Endothelial cell (in vitro differentiated cells): ENCODE results near the gene MTHFD2. TPM values are rescaled to one million over a fixed set of nuclear protein-coding genes. Genes with fewer than 3 reads are reported as not detected.

Experiments used
- DNase-seq: peaks from one replicate; pipeline ENCODE4 v3.0.0; 2021; ENCODE audit warnings: low spot score
- H3K27ac Mint-ChIP-seq: one replicate; pipeline ENCODE4 v1.8.0; 2021; ENCODE audit warnings: mixed read lengths, inconsistent platforms; ENCODE audit not compliant: unreplicated experiment
- H3K27me3 Mint-ChIP-seq: one replicate; pipeline ENCODE4 v1.8.0; 2021; ENCODE audit warnings: mild to moderate bottlenecking, moderate library complexity, mixed read lengths, inconsistent platforms; ENCODE audit not compliant: unreplicated experiment
- H3K36me3 Mint-ChIP-seq: one replicate; pipeline ENCODE4 v1.8.0; 2021; ENCODE audit warnings: mild to moderate bottlenecking, low read depth, mixed read lengths, inconsistent platforms; ENCODE audit not compliant: unreplicated experiment
- H3K4me1 Mint-ChIP-seq: one replicate; pipeline ENCODE4 v1.8.0; 2021; ENCODE audit warnings: mild to moderate bottlenecking, mixed read lengths, inconsistent platforms; ENCODE audit not compliant: unreplicated experiment
- H3K4me3 Mint-ChIP-seq: one replicate; pipeline ENCODE4 v1.8.0; 2021; ENCODE audit warnings: mild to moderate bottlenecking, mixed read lengths, inconsistent platforms; ENCODE audit not compliant: unreplicated experiment
- H3K9me3 Mint-ChIP-seq: one replicate; pipeline ENCODE4 v1.8.0; 2021; ENCODE audit warnings: mixed read lengths, inconsistent platforms; ENCODE audit not compliant: unreplicated experiment
- total RNA-seq: library from RNA; stranded (reverse); fragmentation: NEBNext Ultra II Directional; extraction: Animal tissue kit (Norgen Biotek cat#: 25700); gene quantifications from one replicate; pipeline ENCODE4 v1.2.1, GENCODE V29; 2021; ENCODE audit not compliant: unreplicated experiment
- TF ChIP-seq, protein P1 (sequence below): fragments of 200-600 bp; sonication (generic); IDR thresholded peaks from one replicate; pipeline ENCODE4 v1.5.0; 2021; ENCODE audit warnings: antibody characterized with exemption; ENCODE audit not compliant: unreplicated experiment

MTHFD2 gene
- total RNA-seq, 1 donor from 2014 or later: 20.0 TPM

DNA sequence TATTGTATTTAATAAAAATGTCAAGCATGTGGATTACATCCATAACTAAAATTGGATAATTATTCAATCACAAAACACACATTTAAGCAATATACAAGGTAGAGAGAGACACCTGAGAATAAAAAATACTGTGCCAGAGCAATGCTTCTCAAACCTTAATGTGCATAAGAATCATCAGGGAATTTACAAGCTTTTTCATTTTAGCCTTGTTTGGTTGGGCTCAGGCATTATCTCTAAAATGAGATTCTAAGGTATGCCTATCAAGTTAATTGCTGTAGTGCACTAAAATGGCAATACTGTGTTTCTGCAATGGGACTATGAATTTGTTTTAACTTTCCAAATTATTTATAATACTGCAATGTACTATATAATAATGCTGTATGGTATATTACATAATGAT, 20.7 kb upstream of the MTHFD2 start:
- DNase-seq: no peak
- peaks cover 3% of the 10 kb centered on the region for H3K27me3 Mint-ChIP-seq
- H3K36me3 Mint-ChIP-seq: peaks cover 8% of the 10 kb centered on the region
- peak overlapping the region; percentile 97 for H3K4me3 Mint-ChIP-seq
- no peaks in the 10 kb centered on the region for H3K9me3 Mint-ChIP-seq
- peak overlapping the region; percentile 95 for H3K27ac Mint-ChIP-seq
- H3K4me1 Mint-ChIP-seq: peaks cover 15% of the 10 kb centered on the region
- TF ChIP-seq, protein P1, sequence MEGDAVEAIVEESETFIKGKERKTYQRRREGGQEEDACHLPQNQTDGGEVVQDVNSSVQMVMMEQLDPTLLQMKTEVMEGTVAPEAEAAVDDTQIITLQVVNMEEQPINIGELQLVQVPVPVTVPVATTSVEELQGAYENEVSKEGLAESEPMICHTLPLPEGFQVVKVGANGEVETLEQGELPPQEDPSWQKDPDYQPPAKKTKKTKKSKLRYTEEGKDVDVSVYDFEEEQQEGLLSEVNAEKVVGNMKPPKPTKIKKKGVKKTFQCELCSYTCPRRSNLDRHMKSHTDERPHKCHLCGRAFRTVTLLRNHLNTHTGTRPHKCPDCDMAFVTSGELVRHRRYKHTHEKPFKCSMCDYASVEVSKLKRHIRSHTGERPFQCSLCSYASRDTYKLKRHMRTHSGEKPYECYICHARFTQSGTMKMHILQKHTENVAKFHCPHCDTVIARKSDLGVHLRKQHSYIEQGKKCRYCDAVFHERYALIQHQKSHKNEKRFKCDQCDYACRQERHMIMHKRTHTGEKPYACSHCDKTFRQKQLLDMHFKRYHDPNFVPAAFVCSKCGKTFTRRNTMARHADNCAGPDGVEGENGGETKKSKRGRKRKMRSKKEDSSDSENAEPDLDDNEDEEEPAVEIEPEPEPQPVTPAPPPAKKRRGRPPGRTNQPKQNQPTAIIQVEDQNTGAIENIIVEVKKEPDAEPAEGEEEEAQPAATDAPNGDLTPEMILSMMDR: no peak

- peak; percentile 98 for DNase-seq
- peak within 1 kb of the TSS; percentile 95 for H3K27ac Mint-ChIP-seq
- H3K9me3 Mint-ChIP-seq: no peaks in the 10 kb centered on the region
- peak within 1 kb of the TSS; percentile 97 for H3K4me3 Mint-ChIP-seq
- H3K36me3 Mint-ChIP-seq: peaks cover 8% of the 10 kb centered on the region
- peaks cover 15% of the 10 kb centered on the region for H3K4me1 Mint-ChIP-seq
- TF ChIP-seq, protein P1: no peak
- peaks cover 3% of the 10 kb centered on the region for H3K27me3 Mint-ChIP-seq
Observed at GRCh38 chr2:74178211-74179062, 20.0 kb upstream of the MTHFD2 start, which contains the start of gene MOB1A. Gene MOB1A, minus strand, starts transcription at chr2:74178879. Its CDS starts 205 bp downstream, at chr2:74178674.

GRCh38 chr2:74179063-74179865, 19.2 kb upstream of the MTHFD2 start:
- Mint-ChIP-seq H3K9me3 (no peaks in the 10 kb centered on the region), H3K27me3 (peaks cover 3% of the 10 kb centered on the region), H3K4me1 (peaks cover 15% of the 10 kb centered on the region), H3K27ac (peak overlapping the region; percentile 24), H3K4me3 (peak overlapping the region; percentile 97), H3K36me3 (peaks cover 8% of the 10 kb centered on the region)
- TF ChIP-seq, protein P1: peak; percentile 65
- DNase-seq: no peak

DNA sequence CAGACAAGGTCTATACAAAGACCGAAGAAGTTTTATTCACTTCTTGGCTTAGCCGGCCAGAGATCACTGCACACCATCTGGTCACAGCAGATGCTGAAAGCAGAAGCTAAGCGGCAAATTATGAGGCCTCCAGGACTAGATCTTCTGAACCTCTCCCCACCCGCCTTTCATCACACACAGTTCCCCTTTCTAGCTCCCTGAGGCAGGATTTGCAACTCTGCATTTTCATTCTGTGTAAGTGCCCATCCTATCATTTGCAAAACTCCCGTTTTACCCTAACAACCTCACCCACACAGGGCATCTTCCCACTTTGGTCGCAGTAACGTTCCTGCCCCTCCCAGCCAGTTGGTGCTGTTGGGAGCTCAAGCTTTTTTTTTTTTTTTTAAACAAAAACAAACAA, 16.7 kb upstream of the MTHFD2 start:
- Mint-ChIP-seq H3K27me3 (peaks cover 3% of the 10 kb centered on the region), H3K27ac (no peak overlapping the region), H3K4me1 (peaks cover 23% of the 10 kb centered on the region), H3K36me3 (no peaks in the 10 kb centered on the region), H3K4me3 (no peak overlapping the region), H3K9me3 (no peaks in the 10 kb centered on the region)
- no peak for DNase-seq
- TF ChIP-seq, protein P1: no peak
